OCI-LY3 (cell line): ENCODE data around the gene NARS2.

Source experiments
- H2AFZ ChIP-seq: fragments of 200-600, 300-600 bp; shearing (Covaris generic); 2 replicates; pipeline ENCODE4 v1.6.0; 2014; ENCODE audit warnings: antibody characterized with exemption, low read depth, low read length
- H3K27ac ChIP-seq: fragments of 200-600, 300-600 bp; sonication (generic); 2 replicates; pipeline ENCODE4 v1.5.1; 2014; ENCODE audit warnings: mild to moderate bottlenecking, low read length, moderate library complexity, mixed read lengths
- H3K27me3 ChIP-seq: fragments of 200-600, 300-600 bp; sonication (generic); 2 replicates; pipeline ENCODE4 v1.6.1; 2014; ENCODE audit warnings: low read depth, low read length, mixed read lengths
- H3K36me3 ChIP-seq: fragments of 200-600, 300-600 bp; sonication (generic); replicated peaks from 2 replicates; pipeline ENCODE3; 2014; ENCODE audit warnings: low read depth, low read length, mixed read lengths
- H3K4me1 ChIP-seq: fragments of 300-600, 200-600 bp; sonication (generic); 2 replicates; pipeline ENCODE4 v1.6.1; 2014; ENCODE audit warnings: low read length, mixed read lengths
- H3K4me2 ChIP-seq: fragments of 200-600, 300-600 bp; sonication (generic); 2 replicates; pipeline ENCODE4 v1.6.1; 2014; ENCODE audit warnings: low read length, mixed read lengths
- H3K4me3 ChIP-seq: fragments of 300-600, 200-600 bp; sonication (generic); 2 replicates; pipeline ENCODE4 v1.5.1; 2014; ENCODE audit warnings: antibody characterized with exemption, mild to moderate bottlenecking, low read length, moderate library complexity
- H3K79me2 ChIP-seq: fragments of 300-600, 200-600 bp; shearing (Covaris generic); 2 replicates; pipeline ENCODE4 v1.6.1; 2014; ENCODE audit warnings: mild to moderate bottlenecking, low read length, mixed read lengths
- H3K9ac ChIP-seq: fragments of 300-600, 200-600 bp; shearing (Covaris generic); 2 replicates; pipeline ENCODE4 v1.6.0; 2014; ENCODE audit warnings: mild to moderate bottlenecking, low read length, moderate library complexity
- H3K9me3 ChIP-seq: fragments of 200-600, 300-600 bp; shearing (Covaris generic); 2 replicates; pipeline ENCODE4 v1.6.1; 2014; ENCODE audit warnings: low read length, mixed read lengths; ENCODE audit not compliant: insufficient read depth
- H4K20me1 ChIP-seq: fragments of 200-600, 300-600 bp; sonication (generic); 2 replicates; pipeline ENCODE4 v1.6.1; 2016; ENCODE audit warnings: low read length, mixed read lengths; ENCODE audit not compliant: insufficient read depth
- CTCF ChIP-seq: fragments of 200-600, 300-600 bp; sonication (generic); IDR thresholded peaks from 2 replicates; pipeline ENCODE4 v1.5.1; 2014; ENCODE audit warnings: antibody characterized with exemption, low read length, low read depth
- EZH2phosphoT487 ChIP-seq: fragments of 200-600 bp; shearing (Covaris generic); IDR thresholded peaks from 2 replicates; pipeline ENCODE4 v1.6.1; 2018; ENCODE audit warnings: antibody characterized with exemption, mixed run types, low read depth

The NARS2 gene

GRCh38 chr11:78470861-78471442 lies 103.7 kb downstream of the NARS2 start:
- H3K4me1 ChIP-seq = peaks cover 4% of the 10 kb centered on the region
- H3K4me3 ChIP-seq = no peak overlapping the region
- peaks cover 5% of the 10 kb centered on the region for H3K36me3 ChIP-seq
- no peaks in the 10 kb centered on the region for H3K79me2 ChIP-seq
- H3K9me3 ChIP-seq = no peaks in the 10 kb centered on the region
- no peak overlapping the region for H3K9ac ChIP-seq
- no peak overlapping the region for H2AFZ ChIP-seq
- TF ChIP-seq CTCF = no peak
- TF ChIP-seq EZH2phosphoT487 = no peak
- no peak overlapping the region for H3K4me2 ChIP-seq
- H4K20me1 ChIP-seq = no peaks in the 10 kb centered on the region
- H3K27ac ChIP-seq = no peak overlapping the region
- no peaks in the 10 kb centered on the region for H3K27me3 ChIP-seq

GRCh38 chr11:78469896-78470295 lies 104.8 kb downstream of the NARS2 start:
- Histone ChIP-seq H3K4me1 (peaks cover 15% of the 10 kb centered on the region), H3K79me2 (no peaks in the 10 kb centered on the region), H3K9ac (no peak overlapping the region), H3K27ac (no peak overlapping the region), H3K9me3 (no peaks in the 10 kb centered on the region), H2AFZ (no peak overlapping the region), H3K27me3 (no peaks in the 10 kb centered on the region), H3K36me3 (peaks cover 8% of the 10 kb centered on the region), H4K20me1 (no peaks in the 10 kb centered on the region), H3K4me2 (no peak overlapping the region), H3K4me3 (no peak overlapping the region)
- no peak for TF ChIP-seq CTCF
- no peak for TF ChIP-seq EZH2phosphoT487

- Histone ChIP-seq H3K79me2 (no peaks in the 10 kb centered on the region), H3K4me1 (peaks cover 23% of the 10 kb centered on the region)
Observed at GRCh38 chr11:78467931-78468330, 106.7 kb downstream of the NARS2 start.

GRCh38 chr11:78467370-78467769 lies 107.3 kb downstream of the NARS2 start:
- H3K27me3 ChIP-seq = no peaks in the 10 kb centered on the region
- TF ChIP-seq EZH2phosphoT487 (no peak), CTCF (no peak)
- H3K4me2 ChIP-seq = no peak overlapping the region
- H3K4me1 ChIP-seq = peaks cover 27% of the 10 kb centered on the region
- H3K9me3 ChIP-seq = no peaks in the 10 kb centered on the region
- no peak overlapping the region for H3K4me3 ChIP-seq
- no peak overlapping the region for H2AFZ ChIP-seq
- no peaks in the 10 kb centered on the region for H4K20me1 ChIP-seq
- H3K36me3 ChIP-seq = peaks cover 17% of the 10 kb centered on the region
- H3K9ac ChIP-seq = no peak overlapping the region
- no peak overlapping the region for H3K27ac ChIP-seq
- no peaks in the 10 kb centered on the region for H3K79me2 ChIP-seq

More at GRCh38 chr11:78467931-78468330, 106.7 kb downstream of the NARS2 start:
- Histone ChIP-seq H3K9ac (no peak overlapping the region), H3K4me2 (no peak overlapping the region), H2AFZ (no peak overlapping the region), H3K4me3 (no peak overlapping the region), H3K27ac (no peak overlapping the region), H4K20me1 (no peaks in the 10 kb centered on the region), H3K9me3 (no peaks in the 10 kb centered on the region), H3K27me3 (no peaks in the 10 kb centered on the region), H3K36me3 (peaks cover 14% of the 10 kb centered on the region)
- TF ChIP-seq CTCF = no peak
- no peak for TF ChIP-seq EZH2phosphoT487
